Measurements from ENCODE around the gene MPZL3. TPM values are rescaled to one million over a fixed set of nuclear protein-coding genes. Genes with fewer than 3 reads are reported as not detected.

The MPZL3 gene
- total and polyA plus RNA-seq, 2 donors from 2014 or later, result 1.7 to 10.0 TPM

DNA sequence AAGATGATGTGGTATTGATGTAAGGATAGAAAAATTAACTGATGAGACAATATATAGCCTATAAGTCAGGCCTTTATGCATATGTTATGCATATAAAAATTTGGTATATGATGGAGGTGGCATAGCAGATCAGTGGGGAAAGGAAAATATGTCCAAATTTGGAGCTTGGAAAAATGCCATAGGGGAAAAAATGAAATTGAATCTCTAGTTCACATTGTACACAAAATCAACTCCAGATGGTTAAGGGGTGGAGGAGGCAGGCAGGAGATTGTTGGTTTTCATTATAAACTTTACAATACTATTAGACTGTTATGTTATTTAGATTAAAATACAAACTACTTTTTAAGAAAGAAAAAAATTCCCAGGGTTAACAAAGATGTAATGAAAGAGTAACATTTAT, 37.2 kb upstream of the MPZL3 start:
- H3K4me1 ChIP-seq (ENCODE audit: control insufficient read depth in 2 of 3, insufficient read depth in 2 of 3, low read depth in 1 of 3, low read length in 3 of 3), result no peaks in the 10 kb centered on the region
- intact Hi-C loops (cut with DNase I), result no loop called here
- H3K4me3 ChIP-seq (ENCODE audit: low read length in 3 of 3), result no peak overlapping the region

DNA sequence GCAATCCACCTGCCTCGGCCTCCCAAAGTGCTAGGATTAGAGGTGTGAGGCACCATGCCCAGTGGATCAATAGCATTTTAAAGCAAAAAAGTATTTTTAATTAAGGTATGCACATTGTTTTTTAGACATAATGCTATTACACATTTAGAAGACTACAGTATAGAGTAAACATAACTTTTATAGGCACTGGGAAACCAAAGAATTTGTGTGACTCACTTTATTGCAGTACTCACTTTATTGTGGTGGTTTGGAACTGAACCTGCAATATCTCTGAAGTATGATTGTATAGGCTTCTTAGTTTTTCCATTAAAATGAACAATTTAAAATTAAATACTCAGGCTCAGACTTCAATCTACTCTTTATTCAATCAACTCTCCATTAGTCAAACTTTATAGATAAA, 34.8 kb upstream of the MPZL3 start:
- Histone ChIP-seq H3K36me3 (ENCODE audit: control insufficient read depth in 2 of 3, insufficient read depth in 3 of 3, low read length in 3 of 3) (no peaks in the 10 kb centered on the region), H3K9ac (ENCODE audit: low read length in 3 of 3) (no peak overlapping the region), H3K27ac (ENCODE audit: low read depth in 2 of 2, low read length in 2 of 2) (no peak overlapping the region), H3K9me3 (ENCODE audit: control insufficient read depth in 2 of 3, insufficient read depth in 1 of 3, low read length in 3 of 3) (no peaks in the 10 kb centered on the region), H3K4me3 (ENCODE audit: low read length in 3 of 3) (no peak overlapping the region), H3K27me3 (ENCODE audit: control insufficient read depth, insufficient read depth, low read length) (no peaks in the 10 kb centered on the region), H3K4me1 (ENCODE audit: control insufficient read depth in 2 of 3, insufficient read depth in 2 of 3, low read depth in 1 of 3, low read length in 3 of 3) (no peaks in the 10 kb centered on the region)
- intact Hi-C loops (cut with DNase I), result no loop called here
- FAIRE-seq, result no peak
- TF ChIP-seq, protein P1, sequence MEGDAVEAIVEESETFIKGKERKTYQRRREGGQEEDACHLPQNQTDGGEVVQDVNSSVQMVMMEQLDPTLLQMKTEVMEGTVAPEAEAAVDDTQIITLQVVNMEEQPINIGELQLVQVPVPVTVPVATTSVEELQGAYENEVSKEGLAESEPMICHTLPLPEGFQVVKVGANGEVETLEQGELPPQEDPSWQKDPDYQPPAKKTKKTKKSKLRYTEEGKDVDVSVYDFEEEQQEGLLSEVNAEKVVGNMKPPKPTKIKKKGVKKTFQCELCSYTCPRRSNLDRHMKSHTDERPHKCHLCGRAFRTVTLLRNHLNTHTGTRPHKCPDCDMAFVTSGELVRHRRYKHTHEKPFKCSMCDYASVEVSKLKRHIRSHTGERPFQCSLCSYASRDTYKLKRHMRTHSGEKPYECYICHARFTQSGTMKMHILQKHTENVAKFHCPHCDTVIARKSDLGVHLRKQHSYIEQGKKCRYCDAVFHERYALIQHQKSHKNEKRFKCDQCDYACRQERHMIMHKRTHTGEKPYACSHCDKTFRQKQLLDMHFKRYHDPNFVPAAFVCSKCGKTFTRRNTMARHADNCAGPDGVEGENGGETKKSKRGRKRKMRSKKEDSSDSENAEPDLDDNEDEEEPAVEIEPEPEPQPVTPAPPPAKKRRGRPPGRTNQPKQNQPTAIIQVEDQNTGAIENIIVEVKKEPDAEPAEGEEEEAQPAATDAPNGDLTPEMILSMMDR (IDR thresholded peaks at IDR 0.05; ENCODE audit: borderline replicate concordance, extremely low read depth, insufficient read depth), result no peak
- no peak for DNase-seq

More for the DNA sequence above, 37.2 kb upstream of the MPZL3 start:
- Histone ChIP-seq H3K9me3 (ENCODE audit: control insufficient read depth in 2 of 3, insufficient read depth in 1 of 3, low read length in 3 of 3) (no peaks in the 10 kb centered on the region), H3K9ac (ENCODE audit: low read length in 3 of 3) (no peak overlapping the region), H3K36me3 (ENCODE audit: control insufficient read depth in 2 of 3, insufficient read depth in 3 of 3, low read length in 3 of 3) (no peaks in the 10 kb centered on the region), H3K27me3 (ENCODE audit: control insufficient read depth, insufficient read depth, low read length) (no peaks in the 10 kb centered on the region), H3K27ac (ENCODE audit: low read depth in 2 of 2, low read length in 2 of 2) (no peak overlapping the region)
- no peak for FAIRE-seq
- DNase-seq, result no peak
- TF ChIP-seq, protein P1 (IDR thresholded peaks at IDR 0.05; ENCODE audit: borderline replicate concordance, extremely low read depth, insufficient read depth), result no peak

DNA sequence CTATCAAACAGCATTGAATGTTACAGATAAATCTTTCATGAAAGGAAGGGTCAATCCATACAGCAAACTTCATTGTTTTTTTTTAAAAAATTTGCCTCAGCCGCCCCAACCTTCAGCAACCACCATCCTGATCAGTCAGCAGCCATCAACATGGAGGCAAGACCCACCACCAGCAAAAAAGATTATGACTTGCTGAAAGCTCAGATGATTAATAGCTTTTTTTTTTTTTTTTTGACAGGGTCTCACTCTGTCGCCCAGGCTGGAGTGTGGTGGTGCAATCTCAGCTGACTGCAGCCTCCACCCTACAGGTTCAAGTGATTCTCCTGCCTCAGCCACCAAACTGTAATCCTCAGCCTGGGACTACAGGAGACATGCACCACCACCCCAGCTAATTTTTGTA, 34.4 kb upstream of the MPZL3 start:
- Histone ChIP-seq H3K9me3 (ENCODE audit: control insufficient read depth in 2 of 3, insufficient read depth in 1 of 3, low read length in 3 of 3) (no peaks in the 10 kb centered on the region), H3K27me3 (ENCODE audit: control insufficient read depth, insufficient read depth, low read length) (no peaks in the 10 kb centered on the region), H3K36me3 (ENCODE audit: control insufficient read depth in 2 of 3, insufficient read depth in 3 of 3, low read length in 3 of 3) (no peaks in the 10 kb centered on the region), H3K27ac (ENCODE audit: low read depth in 2 of 2, low read length in 2 of 2) (no peak overlapping the region), H3K4me1 (ENCODE audit: control insufficient read depth in 2 of 3, insufficient read depth in 2 of 3, low read depth in 1 of 3, low read length in 3 of 3) (no peaks in the 10 kb centered on the region), H3K9ac (ENCODE audit: low read length in 3 of 3) (no peak overlapping the region), H3K4me3 (ENCODE audit: low read length in 3 of 3) (no peak overlapping the region)
- DNase-seq (no peak), FAIRE-seq (no peak)
- intact Hi-C loops (cut with DNase I), result no loop called here
- TF ChIP-seq, protein P1 (IDR thresholded peaks at IDR 0.05; ENCODE audit: borderline replicate concordance, extremely low read depth, insufficient read depth), result no peak

DNA sequence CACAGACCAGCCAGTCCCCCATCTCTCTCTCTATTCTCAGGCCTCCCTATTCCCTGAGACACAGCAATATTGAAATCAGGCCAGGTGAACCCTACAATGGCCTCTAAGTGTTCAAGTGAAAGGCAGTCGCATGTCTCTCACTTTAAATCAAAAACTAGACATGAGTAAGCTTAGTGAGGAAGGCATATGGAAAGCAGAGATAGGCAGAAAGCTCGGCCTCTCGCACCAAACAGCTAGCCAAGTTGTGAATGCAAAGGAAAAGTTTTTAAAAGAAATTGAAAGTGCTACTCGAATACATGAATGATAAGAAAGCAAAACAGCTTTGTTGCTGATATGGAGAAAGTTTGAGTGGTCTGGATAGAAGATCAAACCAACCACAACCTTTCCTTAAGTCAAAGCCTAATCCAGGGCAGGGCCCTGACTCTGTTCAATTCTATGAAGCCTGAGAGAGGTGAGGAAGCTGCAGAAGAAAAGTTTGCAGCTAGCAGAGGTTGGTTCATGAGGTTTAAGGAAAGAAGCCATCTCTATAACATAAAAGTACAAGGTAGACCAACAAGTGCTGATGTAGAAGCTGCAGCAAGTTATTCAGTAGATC, 31.7 kb upstream of the MPZL3 start:
- no peaks in the 10 kb centered on the region for H3K9me3 ChIP-seq (ENCODE audit: control insufficient read depth in 2 of 3, insufficient read depth in 1 of 3, low read length in 3 of 3)
- TF ChIP-seq, protein P1 (IDR thresholded peaks at IDR 0.05; ENCODE audit: borderline replicate concordance, extremely low read depth, insufficient read depth), result no peak
- FAIRE-seq (no peak), DNase-seq (no peak)
- H3K27me3 ChIP-seq (ENCODE audit: control insufficient read depth, insufficient read depth, low read length), result no peaks in the 10 kb centered on the region
- H3K36me3 ChIP-seq (ENCODE audit: control insufficient read depth in 2 of 3, insufficient read depth in 3 of 3, low read length in 3 of 3), result no peaks in the 10 kb centered on the region
- no peak overlapping the region for H3K4me3 ChIP-seq (ENCODE audit: low read length in 3 of 3)
- intact Hi-C loops (cut with DNase I), result no loop called here
- H3K4me1 ChIP-seq (ENCODE audit: control insufficient read depth in 2 of 3, insufficient read depth in 2 of 3, low read depth in 1 of 3, low read length in 3 of 3), result no peaks in the 10 kb centered on the region
- H3K9ac ChIP-seq (ENCODE audit: low read length in 3 of 3), result no peak overlapping the region
- H3K27ac ChIP-seq (ENCODE audit: low read depth in 2 of 2, low read length in 2 of 2), result no peak overlapping the region

Measured in kidney (tissue), 14 donors.